Right lobe of liver (tissue), 6 donors: Measurements from ENCODE around the gene VSIG2. TPM values are rescaled to one million over a fixed set of nuclear protein-coding genes. Genes with fewer than 3 reads are reported as not detected.

ENCODE experiments used
- ATAC-seq, 4 donors: fragments of 200-7000 bp; cut with Tn5 transposase; one replicate each; pipeline ENCODE4 v1.9.1; 2020; ENCODE audit warnings: mild to moderate bottlenecking in 4 of 4, moderate library complexity in 4 of 4
- DNase-seq, 3 donors: peaks; one replicate each; pipeline ENCODE4 v3.0.0-alpha.2; 2020
- H3K27ac ChIP-seq, 3 donors: fragments of 200-600 bp; one replicate each; pipeline ENCODE4 v1.8.0; 2022
- H3K27me3 ChIP-seq, 2 donors: fragments of 200-600 bp; one replicate each; pipeline ENCODE4 v1.8.0; 2022
- H3K36me3 ChIP-seq, 4 donors: fragments of 200-600 bp; sonication (generic) in 1 of 4; one replicate each; pipeline versions ENCODE4 v1.5.1 to v1.8.0; 2017 to 2022; ENCODE audit warnings: control low read depth in 1 of 4
- H3K4me1 ChIP-seq, 4 donors: fragments of 200-600 bp; sonication (generic) in 1 of 4; one replicate each; pipeline versions ENCODE4 v1.5.1 to v1.8.0; 2017 to 2022; ENCODE audit warnings: control low read depth in 1 of 4
- H3K4me3 ChIP-seq, 3 donors: fragments of 200-600 bp; one replicate each; pipeline ENCODE4 v1.8.0; 2022
- H3K9me3 ChIP-seq, 4 donors: fragments of 200-600 bp; sonication (generic) in 1 of 4; one replicate each; pipeline versions ENCODE4 v1.5.1 to v1.8.0; 2017 to 2022; ENCODE audit warnings: control low read depth in 1 of 4
- CTCF ChIP-seq, 4 donors: fragments of 200-600 bp in 3 of 4; fragments of 450-650 bp in 1 of 4; IDR thresholded peaks; one replicate each; pipeline versions ENCODE4 v1.5.1 to v1.8.0; 2016 to 2022; ENCODE audit warnings: antibody characterized with exemption in 4 of 4, mild to moderate bottlenecking in 2 of 4
- POLR2A ChIP-seq: fragments of 450-650 bp; IDR thresholded peaks from one replicate; pipeline ENCODE4 v1.6.1; 2017; ENCODE audit warnings: antibody characterized with exemption, mild to moderate bottlenecking
- WGBS: methylation state at CpG from one replicate; pipeline ENCODE4 v1.1.6; 2018; ENCODE audit warnings: low coverage, low lambda C conversion rate; ENCODE audit not compliant: insufficient coverage; ENCODE audit errors: missing lambda C conversion rate; 5-methylcytosine and 5-hydroxymethylcytosine counted together
- intact Hi-C, 2 donors: fragments of 100-400 bp; cut with DNase I; formaldehyde crosslinking; loops; one replicate each; pipeline versions ENCODE4 v1.11.2 to v1.14.1; 2022
- long read RNA-seq: library from polyadenylated mRNA; unstranded; transcript quantifications from one replicate; pipeline ENCODE4 v2.0.0, GENCODE V29; 2019
- total RNA-seq, 6 experiments: library from RNA; depleted of rRNA in 2 of 6; stranded (reverse); fragments of >200 nt in 2 of 6; fragmentation: NEBNext Ultra II Directional in 3 of 6; extraction: Animal tissue kit (Norgen Biotek cat#: 25700) in 3 of 6; gene quantifications; one replicate each; pipeline versions ENCODE4 v1.1.0 to v1.2.4, GENCODE V29; 2016 to 2023
- donor health status: DM: no; HTN: yes; CAD: no.
- donor health status: DM: no; HTN: no; CAD: no.
- donor health status: DM: no; HTN: no; CAD: no.
- donor health status: DM: no; HTN: yes; CAD: no.
- donor health status: DM: no; HTN: yes; CAD: no.

Gene VSIG2
- 1 to 10 TPM in 2 of 6 experiments, under 1 TPM in 3, not detected in 1; 0.68 to 1.4 (median 0.83) TPM for total RNA-seq
- long read RNA-seq: 0 reads

GRCh38 chr11:124751741-124752470 is at the start of gene VSIG2:
TSS of gene VSIG2 (minus strand) at chr11:124752255. CDS start at chr11:124752137, 118 bp downstream.
- Histone ChIP-seq H3K27me3 (no peaks in the 10 kb centered on the region), H3K36me3 (no peaks in the 10 kb centered on the region)
- peak; percentile 28 to 73 (median 40) for ATAC-seq

GRCh38 chr11:124801014-124801413 is 49.0 kb upstream of the VSIG2 start:
- Histone ChIP-seq H3K4me3 (peak overlapping the region; percentile 61 to 93 (median 83)), H3K4me1 (peaks cover 0 to 9% (median 2%) of the 10 kb centered on the region in 4 donors), H3K9me3 (no peaks in the 10 kb centered on the region), H3K36me3 (no peaks in the 10 kb centered on the region), H3K27ac (peak overlapping the region; percentile 87 to 92 (median 90)), H3K27me3 (no peaks in the 10 kb centered on the region)
- no peak for TF ChIP-seq CTCF (IDR thresholded peaks at IDR 0.05)
- TF ChIP-seq POLR2A: no peak
- WGBS: 9% methylated on average over 8 of the region's 8 CpGs
- intact Hi-C loops: no loop called here
- DNase-seq (no peak), ATAC-seq (peak; percentile 1 to 19 (median 2))

More at GRCh38 chr11:124751741-124752470, at the start of gene VSIG2:
- TF ChIP-seq CTCF (IDR thresholded peaks at IDR 0.05) (no peak), POLR2A (no peak)
- intact Hi-C loops: no loop called here
- H3K4me3 ChIP-seq: peak within 1 kb of the TSS in 1 of 3 donors; percentile 7
- H3K27ac ChIP-seq: no peak within 1 kb of the TSS
- 18% methylated on average over 18 of the region's 42 CpGs for WGBS
- H3K4me1 ChIP-seq: peaks cover 0 to 8% (median 0%) of the 10 kb centered on the region in 4 donors
- H3K9me3 ChIP-seq: no peaks in the 10 kb centered on the region
- peak in 2 of 3 donors; percentile 46 to 72 for DNase-seq

GRCh38 chr11:124800226-124800929 is 48.3 kb upstream of the VSIG2 start, which contains the start of gene MSANTD2:
TSS of gene MSANTD2 (minus strand) at chr11:124800406. CDS start at chr11:124800380, 26 bp downstream.
- Histone ChIP-seq H3K36me3 (no peaks in the 10 kb centered on the region), H3K4me1 (peaks cover 0 to 9% (median 2%) of the 10 kb centered on the region in 4 donors), H3K4me3 (peak within 1 kb of the TSS; percentile 61 to 93 (median 83)), H3K27me3 (no peaks in the 10 kb centered on the region), H3K27ac (peak within 1 kb of the TSS; percentile 87 to 92 (median 90)), H3K9me3 (no peaks in the 10 kb centered on the region)
- no peak for TF ChIP-seq CTCF (IDR thresholded peaks at IDR 0.05)
- TF ChIP-seq POLR2A: peak; percentile 92
- WGBS: 0% methylated on average over 31 of the region's 62 CpGs
- intact Hi-C loops: no loop called here
- peak; percentile 92 to 97 (median 96) for ATAC-seq
- DNase-seq: peak; percentile 83 to 89 (median 84)

GRCh38 chr11:124799348-124800225 is 47.5 kb upstream of the VSIG2 start:
- Histone ChIP-seq H3K4me3 (peak overlapping the region; percentile 61 to 93 (median 83)), H3K27ac (peak overlapping the region; percentile 87 to 92 (median 90)), H3K36me3 (no peaks in the 10 kb centered on the region), H3K4me1 (peaks cover 0 to 9% (median 2%) of the 10 kb centered on the region in 4 donors), H3K27me3 (no peaks in the 10 kb centered on the region), H3K9me3 (no peaks in the 10 kb centered on the region)
- DNase-seq: peak; percentile 37 to 65 (median 46)
- ATAC-seq: peak; percentile 33 to 49 (median 42)
- under 1% methylated on average over 17 of the region's 83 CpGs for WGBS
- TF ChIP-seq POLR2A: no peak
- no peak for TF ChIP-seq CTCF (IDR thresholded peaks at IDR 0.05)
- intact Hi-C loops: no loop called here
